Skeletal muscle tissue (tissue), 4 donors: ENCODE measurements around the gene XRCC1. TPM values are rescaled to one million over a fixed set of nuclear protein-coding genes. Genes with fewer than 3 reads are reported as not detected.
A peak's percentile ranks its signal among the peaks of the same experiment; 100 is the strongest.

Source experiments
- H3K27ac ChIP-seq: one replicate; pipeline ENCODE4 v1.7.0; 2013; ENCODE audit warnings: mild to moderate bottlenecking, low read depth, low read length, inconsistent platforms
- H3K27me3 ChIP-seq, 3 donors: one replicate each; pipeline ENCODE4 v1.7.0; 2013; ENCODE audit warnings: low read length in 3 of 3; ENCODE audit not compliant: control insufficient read depth in 3 of 3, insufficient read depth in 3 of 3
- H3K36me3 ChIP-seq, 3 donors: one replicate each; pipeline ENCODE4 v1.7.0; 2013; ENCODE audit warnings: low read length in 3 of 3; ENCODE audit not compliant: control insufficient read depth in 3 of 3, insufficient read depth in 3 of 3
- H3K4me1 ChIP-seq, 3 donors: one replicate each; pipeline ENCODE4 v1.7.0; 2013; ENCODE audit warnings: low read length in 3 of 3, mild to moderate bottlenecking in 3 of 3; ENCODE audit not compliant: control insufficient read depth in 3 of 3, insufficient read depth in 3 of 3
- H3K4me3 ChIP-seq, 3 donors: one replicate each; pipeline ENCODE4 v1.7.0; 2013; ENCODE audit warnings: low read length in 3 of 3
- H3K9ac ChIP-seq, 3 donors: one replicate each; pipeline ENCODE4 v1.7.0; 2013; ENCODE audit warnings: low read length in 3 of 3, mild to moderate bottlenecking in 3 of 3, moderate library complexity in 2 of 3, low read depth in 1 of 3
- H3K9me3 ChIP-seq, 3 donors: one replicate each; pipeline ENCODE4 v1.7.0; 2013; ENCODE audit warnings: low read length in 3 of 3; ENCODE audit not compliant: control insufficient read depth in 3 of 3
- total RNA-seq: library from RNA; depleted of rRNA; stranded (reverse); fragments of >200 nt; gene quantifications from one replicate; pipeline ENCODE4 v1.2.3, GENCODE V29; 2014
- donor health status: Osteomylitis.

The XRCC1 gene
- total RNA-seq, 1 donor from 2014 or later, result 7.3 TPM

- Histone ChIP-seq H3K36me3 (peaks cover under 1 to 5% (median 4%) of the 10 kb centered on the region in 3 donors), H3K27ac (no peak overlapping the region), H3K9ac (peak overlapping the region in 2 of 3 donors; percentile 32 to 33), H3K4me1 (peaks cover 4 to 10% (median 7%) of the 10 kb centered on the region in 3 donors), H3K9me3 (no peaks in the 10 kb centered on the region), H3K4me3 (peak overlapping the region in 2 of 3 donors; percentile 66 to 68), H3K27me3 (no peaks in the 10 kb centered on the region)
These were observed 6.1 kb upstream of the XRCC1 start for GRCh38 chr19:43581467-43581866.

GRCh38 chr19:43578787-43579186 is 3.5 kb upstream of the XRCC1 start:
- Histone ChIP-seq H3K27me3 (no peaks in the 10 kb centered on the region), H3K4me1 (peaks cover 19 to 25% (median 21%) of the 10 kb centered on the region in 3 donors), H3K9me3 (no peaks in the 10 kb centered on the region), H3K4me3 (no peak overlapping the region), H3K36me3 (peaks cover 0 to under 1% (median 0%) of the 10 kb centered on the region in 3 donors), H3K27ac (no peak overlapping the region), H3K9ac (no peak overlapping the region)

GRCh38 chr19:43575955-43576878 is 890 bp upstream of the XRCC1 start:
- H3K4me1 ChIP-seq, result peaks cover 18 to 22% (median 21%) of the 10 kb centered on the region in 3 donors
- H3K36me3 ChIP-seq, result peaks cover 0 to 9% (median 0%) of the 10 kb centered on the region in 3 donors
- peak overlapping the region; percentile 19 to 25 (median 20) for H3K9ac ChIP-seq
- no peak overlapping the region for H3K27ac ChIP-seq
- H3K27me3 ChIP-seq, result no peaks in the 10 kb centered on the region
- no peaks in the 10 kb centered on the region for H3K9me3 ChIP-seq
- H3K4me3 ChIP-seq, result peak overlapping the region; percentile 62 to 99 (median 98)

GRCh38 chr19:43574424-43575155 is 737 bp downstream of the XRCC1 start:
- Histone ChIP-seq H3K4me3 (peak overlapping the region; percentile 98 to 99 (median 99)), H3K27ac (peak overlapping the region; percentile 84), H3K9me3 (no peaks in the 10 kb centered on the region), H3K9ac (peak overlapping the region; percentile 97 to 99 (median 98)), H3K36me3 (peaks cover 0 to 9% (median 0%) of the 10 kb centered on the region in 3 donors), H3K27me3 (no peaks in the 10 kb centered on the region), H3K4me1 (peaks cover 15 to 18% (median 15%) of the 10 kb centered on the region in 3 donors)

- Histone ChIP-seq H3K9me3 (no peaks in the 10 kb centered on the region), H3K36me3 (peaks cover 0 to 9% (median 0%) of the 10 kb centered on the region in 3 donors), H3K27ac (no peak overlapping the region), H3K4me3 (no peak overlapping the region), H3K4me1 (peaks cover 15 to 18% (median 15%) of the 10 kb centered on the region in 3 donors), H3K9ac (peak overlapping the region in 1 of 3 donors; percentile 47), H3K27me3 (no peaks in the 10 kb centered on the region)
These were observed 3.1 kb downstream of the XRCC1 start for GRCh38 chr19:43572171-43572588.

GRCh38 chr19:43570174-43570791 is 5.0 kb downstream of the XRCC1 start:
- Histone ChIP-seq H3K36me3 (peaks cover 0 to 9% (median 0%) of the 10 kb centered on the region in 3 donors), H3K4me3 (no peak overlapping the region), H3K4me1 (peaks cover 10 to 12% (median 11%) of the 10 kb centered on the region in 3 donors), H3K27me3 (no peaks in the 10 kb centered on the region), H3K9ac (no peak overlapping the region), H3K27ac (no peak overlapping the region), H3K9me3 (no peaks in the 10 kb centered on the region)

- H3K27me3 ChIP-seq, result no peaks in the 10 kb centered on the region
- no peak overlapping the region for H3K4me3 ChIP-seq
- H3K36me3 ChIP-seq, result peaks cover 0 to 9% (median 0%) of the 10 kb centered on the region in 3 donors
- no peaks in the 10 kb centered on the region for H3K9me3 ChIP-seq
- H3K27ac ChIP-seq, result no peak overlapping the region
- no peak overlapping the region for H3K9ac ChIP-seq
- H3K4me1 ChIP-seq, result peaks cover 4 to 7% (median 4%) of the 10 kb centered on the region in 3 donors
These were observed 5.7 kb downstream of the XRCC1 start for GRCh38 chr19:43569657-43570056.

- no peak overlapping the region for H3K9ac ChIP-seq
- peaks cover 10% of the 10 kb centered on the region in 3 donors for H3K36me3 ChIP-seq
- no peaks in the 10 kb centered on the region for H3K27me3 ChIP-seq
These were observed 10.5 kb downstream of the XRCC1 start for GRCh38 chr19:43564800-43565199.

GRCh38 chr19:43563816-43564457 is 11.4 kb downstream of the XRCC1 start:
- Histone ChIP-seq H3K9ac (no peak overlapping the region), H3K4me3 (no peak overlapping the region), H3K4me1 (peaks cover 14 to 21% (median 15%) of the 10 kb centered on the region in 3 donors), H3K27me3 (no peaks in the 10 kb centered on the region), H3K36me3 (peaks cover 10 to 12% (median 11%) of the 10 kb centered on the region in 3 donors), H3K9me3 (no peaks in the 10 kb centered on the region), H3K27ac (no peak overlapping the region)

More at GRCh38 chr19:43564800-43565199, 10.5 kb downstream of the XRCC1 start:
- peaks cover 15 to 21% (median 15%) of the 10 kb centered on the region in 3 donors for H3K4me1 ChIP-seq
- no peaks in the 10 kb centered on the region for H3K9me3 ChIP-seq
- H3K4me3 ChIP-seq, result no peak overlapping the region
- no peak overlapping the region for H3K27ac ChIP-seq
